Activated naive CD4-positive, alpha-beta T cell treated with anti-CD3 and anti-CD28 coated beads, Interleukin-2, amount 50 U/mL, for 16 hours (primary cell): ENCODE results near the gene CCNI.
A peak's percentile ranks its signal among the peaks of the same experiment; 100 is the strongest.
"Not testable (repeated sequence)": the region's sequence is repeated elsewhere in the genome, so short reads cannot be mapped to it uniquely, and the experiment has no call there.

Experiments used
- DNase-seq: peaks from one replicate; pipeline ENCODE4 v3.0.0-alpha.2; 2020

Gene CCNI

GRCh38 chr4:77079281-77079680 is 3.5 kb upstream of the CCNI start:
- DNase-seq: no peak

DNA sequence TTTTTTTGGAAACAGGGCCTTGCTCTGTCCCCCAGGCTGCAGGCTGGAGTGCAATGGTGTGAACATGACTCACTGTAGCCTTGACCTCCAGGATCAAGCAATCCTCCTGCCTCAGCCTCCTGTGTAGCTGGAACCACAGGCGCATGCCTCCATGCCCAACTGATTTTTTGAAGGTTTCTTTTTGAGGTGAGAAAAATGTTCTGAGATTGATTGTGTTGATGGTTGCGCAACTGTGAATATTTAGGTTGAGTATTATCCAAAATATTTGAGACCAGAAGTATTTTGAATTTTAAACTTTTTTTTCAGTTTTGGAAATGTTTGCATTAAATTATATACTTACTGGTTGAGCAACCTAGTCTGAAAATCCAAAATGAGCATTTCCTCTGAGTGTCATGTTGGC is 2.6 kb upstream of the CCNI start:
- no peak for DNase-seq

DNA sequence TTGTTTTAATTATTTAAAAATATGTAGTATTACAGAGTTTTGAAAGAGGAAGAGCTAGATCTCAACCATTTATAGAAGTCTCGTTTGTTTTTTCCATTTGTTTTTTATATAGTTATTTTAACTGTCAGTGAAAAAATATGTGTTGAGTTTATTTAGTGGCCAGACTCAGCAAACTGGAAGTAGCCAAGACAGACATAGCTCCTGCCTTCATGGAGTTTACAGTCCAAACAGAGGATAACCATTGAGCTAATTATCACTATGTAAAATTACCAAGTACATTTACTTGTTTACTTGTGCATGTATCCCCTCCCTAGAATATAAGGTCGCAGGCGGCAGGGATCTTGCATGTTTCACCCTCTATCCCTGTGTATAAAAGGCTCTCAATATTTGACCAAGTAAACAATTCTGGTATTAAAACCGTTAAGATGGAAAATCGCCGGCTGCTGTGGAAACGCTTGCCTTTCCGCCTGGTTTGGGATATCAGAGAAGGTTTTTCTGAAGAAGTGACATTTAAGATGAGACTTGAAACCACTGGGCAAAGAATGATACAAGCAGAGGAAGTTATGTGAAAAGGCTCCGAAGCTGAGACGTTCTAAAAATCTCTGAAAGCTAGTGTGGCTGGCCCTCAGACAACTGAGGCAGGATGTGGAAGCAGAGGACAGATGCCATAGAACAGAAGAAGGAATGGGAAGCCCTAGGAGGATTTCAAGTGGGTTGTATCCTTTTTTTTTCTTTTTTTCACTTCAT is 1.3 kb upstream of the CCNI start:
- DNase-seq: no peak

- peak; percentile 76 for DNase-seq
Measured at GRCh38 chr4:77074981-77075855, 571 bp downstream of the CCNI start.

DNA sequence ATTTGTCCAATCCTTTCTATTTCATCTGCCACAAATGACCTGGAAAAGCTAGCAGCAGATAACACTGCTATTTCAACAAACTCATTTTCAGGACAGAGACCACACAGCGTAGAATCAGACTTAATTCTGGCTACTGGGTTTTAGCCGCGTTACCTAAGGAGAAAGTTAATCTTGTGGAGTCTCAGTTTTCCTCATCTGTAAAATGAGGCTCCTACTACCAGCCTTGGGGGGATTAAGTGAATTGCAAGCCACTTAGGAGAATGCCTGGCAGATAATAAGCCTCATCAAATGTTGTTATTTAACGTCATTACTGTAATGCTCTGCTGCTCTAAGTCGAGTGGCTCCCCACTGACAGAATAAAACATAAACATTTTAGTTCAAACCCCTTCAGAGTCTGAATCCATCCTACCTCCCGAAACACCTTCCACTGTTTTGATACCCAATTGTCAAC is 1.4 kb downstream of the CCNI start:
- no peak for DNase-seq

DNA sequence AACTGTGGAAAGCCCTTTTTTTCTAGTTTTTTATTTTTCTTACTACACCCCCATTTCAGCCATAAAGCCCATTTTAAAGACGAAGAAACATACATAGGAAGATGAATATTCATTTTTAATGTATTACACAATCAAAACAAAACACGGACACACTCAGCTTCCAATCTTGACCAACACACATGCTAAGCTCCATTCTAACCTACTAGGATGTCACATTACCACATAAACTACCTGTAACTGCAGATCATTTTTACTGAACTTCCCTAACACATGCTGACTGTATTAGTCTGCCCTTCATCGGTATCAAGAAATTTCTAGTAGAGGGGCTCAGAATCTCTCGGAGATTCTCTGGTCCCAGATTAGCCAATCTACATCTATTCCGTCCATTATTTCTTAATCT is 1.8 kb downstream of the CCNI start:
- DNase-seq: no peak

GRCh38 chr4:77073106-77073809 is 2.5 kb downstream of the CCNI start:
- DNase-seq: no peak

DNA sequence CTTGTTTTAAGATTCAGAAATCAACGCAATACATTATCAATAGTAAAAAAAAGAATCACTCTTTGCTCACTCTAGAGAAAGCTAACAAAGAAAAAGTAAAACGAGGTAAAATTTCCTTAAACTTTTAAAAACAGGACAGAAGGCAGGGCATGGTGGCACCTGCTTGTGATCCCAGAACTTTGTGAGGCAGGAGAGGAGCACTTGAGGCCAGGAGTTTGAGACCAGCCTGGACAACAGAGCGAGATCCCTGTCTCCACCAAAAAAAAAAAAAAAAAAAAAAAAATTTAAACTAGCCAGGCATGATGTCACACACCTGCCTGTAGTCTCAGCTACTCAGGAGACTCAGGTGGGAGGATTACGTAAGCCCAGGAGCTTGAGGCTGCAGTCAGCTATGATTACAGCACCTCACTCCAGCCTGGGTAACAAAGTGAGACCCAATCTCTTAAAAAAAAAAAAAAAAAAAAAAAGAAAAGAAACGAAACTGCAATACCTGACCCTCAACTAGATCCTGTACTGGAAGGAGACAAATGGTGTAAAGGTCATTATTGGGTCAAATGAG is 3.5 kb downstream of the CCNI start:
- DNase-seq: peak; percentile 23

GRCh38 chr4:77069514-77069913 is 6.3 kb downstream of the CCNI start:
- DNase-seq: not testable (repeated sequence)

DNA sequence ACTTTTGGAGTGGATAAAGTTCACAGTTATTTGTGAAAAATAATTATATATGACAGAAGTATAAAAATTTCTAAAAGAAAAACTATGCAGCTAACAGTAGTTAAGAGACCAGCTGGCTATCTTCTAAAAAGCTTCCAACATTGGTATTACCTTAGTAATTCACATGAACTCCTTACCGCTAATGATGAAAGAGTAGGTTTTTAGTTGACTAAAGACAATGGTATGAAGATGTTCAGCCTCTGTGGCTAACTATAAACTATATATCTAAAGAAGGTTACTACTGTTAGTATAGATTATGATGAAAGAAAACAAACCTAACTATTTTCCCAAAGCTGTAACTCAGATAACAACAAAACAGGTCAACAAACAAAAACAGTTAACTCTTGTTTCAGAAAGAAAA is 10.4 kb downstream of the CCNI start:
- DNase-seq: no peak

- no peak for DNase-seq
Measured at GRCh38 chr4:77062856-77063255, 12.9 kb downstream of the CCNI start.

DNA sequence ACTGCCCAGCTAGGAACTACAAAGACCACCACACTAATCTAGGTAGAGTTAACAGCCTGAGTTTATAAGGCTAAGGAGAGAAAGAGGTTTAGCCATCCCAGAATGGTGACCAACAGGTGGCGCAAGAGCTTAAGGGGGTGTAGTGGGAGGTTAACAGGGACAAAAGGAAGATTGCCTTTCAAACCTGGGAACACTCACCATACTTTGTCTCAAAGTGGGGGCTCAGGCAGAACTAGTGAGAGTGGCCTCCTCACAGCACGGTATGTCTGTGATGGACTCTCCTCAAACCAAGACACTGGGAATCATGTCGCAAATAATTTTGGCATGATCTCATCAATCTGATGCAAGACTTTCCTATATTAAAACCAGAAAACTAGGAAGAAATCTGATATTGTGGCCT is 23.4 kb downstream of the CCNI start:
- DNase-seq: peak; percentile 64

DNA sequence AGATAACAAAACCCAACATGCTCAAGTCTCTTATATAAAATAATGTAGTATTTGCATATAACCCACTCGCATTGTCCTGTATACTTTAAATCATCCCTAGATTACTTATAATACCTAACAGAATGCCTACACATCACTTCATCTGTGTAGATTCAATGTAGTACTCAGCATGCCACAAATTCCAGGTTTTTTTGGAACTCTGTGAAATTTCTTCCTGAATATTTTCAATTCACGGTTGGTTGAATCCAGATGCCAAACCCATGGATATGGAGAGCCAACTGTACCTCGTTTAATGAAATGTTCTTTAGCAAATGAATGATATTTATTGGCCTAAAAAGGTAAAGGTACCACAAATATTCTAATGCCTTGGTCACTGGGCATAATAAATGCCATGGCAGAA is 24.8 kb downstream of the CCNI start:
- no peak for DNase-seq

GRCh38 chr4:77047037-77047436 is 28.8 kb downstream of the CCNI start:
- DNase-seq: no peak

DNA sequence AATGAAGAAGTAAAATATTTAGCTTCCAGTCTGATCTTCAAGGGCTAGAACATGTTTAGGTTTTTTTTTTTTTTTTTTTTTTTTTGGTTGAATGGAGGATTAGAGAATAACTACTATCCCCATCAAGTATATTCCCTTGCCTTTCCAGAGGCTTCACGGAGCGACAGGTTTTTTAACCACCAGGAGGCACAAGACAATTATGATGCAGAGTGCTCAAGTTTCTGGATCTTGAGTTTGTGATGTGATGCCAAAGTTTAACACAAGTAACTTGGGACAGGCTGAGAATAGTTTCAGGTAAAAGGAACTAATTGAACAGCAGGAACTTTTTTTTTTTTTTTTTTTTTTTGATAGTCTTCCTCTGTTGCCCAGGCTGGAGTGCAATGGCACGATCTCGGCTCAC is 30.3 kb downstream of the CCNI start:
- DNase-seq: no peak

- no peak for DNase-seq
Measured at GRCh38 chr4:77044461-77045150, 31.2 kb downstream of the CCNI start.

GRCh38 chr4:77043507-77044136 is 32.2 kb downstream of the CCNI start:
- DNase-seq: no peak

DNA sequence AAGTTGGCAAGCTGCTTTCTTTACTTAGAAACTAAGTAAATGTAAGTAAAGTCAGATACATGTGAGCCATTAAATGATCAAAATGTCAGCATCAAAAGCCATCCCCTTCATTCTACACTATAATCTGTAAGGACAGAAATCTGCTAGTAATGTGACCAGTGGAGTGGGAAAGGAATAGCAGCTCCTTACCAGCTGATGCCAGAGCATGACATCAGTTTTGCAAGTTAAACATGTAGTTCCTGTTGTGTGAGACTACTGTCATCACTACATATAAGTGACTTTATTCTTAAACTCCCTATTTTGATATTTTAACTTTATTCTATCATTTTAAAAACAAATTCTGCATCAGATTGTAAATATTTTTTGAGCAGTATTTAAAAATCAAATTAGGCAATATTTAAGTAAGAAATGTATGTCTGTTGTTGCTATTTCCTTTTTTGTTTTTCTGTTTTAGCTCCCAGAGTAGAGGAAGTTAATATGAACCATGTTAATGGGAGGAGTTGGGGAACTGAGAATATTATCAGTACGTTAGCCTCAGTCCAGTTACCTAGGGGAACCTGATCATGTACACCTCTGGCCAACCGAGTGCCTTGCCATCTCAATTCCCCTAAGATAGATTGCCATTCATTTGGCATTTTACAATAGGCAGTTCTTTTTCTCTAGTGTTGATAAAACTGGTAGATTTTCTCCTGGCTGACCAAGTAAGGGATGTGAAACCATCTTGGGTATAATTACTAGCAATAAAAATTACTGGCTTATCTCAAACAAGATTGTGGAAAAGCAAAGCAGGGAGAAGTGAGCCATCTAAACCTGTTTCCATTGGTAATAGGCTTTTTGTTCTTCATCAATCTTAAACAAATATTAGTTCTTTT is 34.7 kb downstream of the CCNI start:
- DNase-seq: no peak

GRCh38 chr4:77040270-77040669 is 35.5 kb downstream of the CCNI start:
- DNase-seq: no peak

DNA sequence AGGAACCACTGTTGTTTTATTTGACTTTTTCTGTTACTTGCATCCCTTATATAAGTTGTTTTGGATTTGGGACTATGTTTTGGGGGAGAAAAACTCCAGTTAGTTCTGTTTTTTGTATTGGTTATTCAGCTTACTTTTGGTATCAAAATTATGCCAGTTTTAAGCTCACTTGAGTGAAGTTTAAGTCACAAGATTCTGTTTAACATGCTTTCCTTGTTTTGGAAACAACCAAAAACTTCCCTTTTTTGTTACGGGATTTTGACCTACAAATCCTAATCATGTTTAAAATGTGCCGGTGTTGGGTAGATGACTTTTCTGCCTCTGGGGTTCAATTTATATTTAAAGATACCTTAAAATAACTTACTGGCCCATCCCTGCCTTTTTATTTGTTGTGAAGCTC is 36.0 kb downstream of the CCNI start:
- no peak for DNase-seq

DNA sequence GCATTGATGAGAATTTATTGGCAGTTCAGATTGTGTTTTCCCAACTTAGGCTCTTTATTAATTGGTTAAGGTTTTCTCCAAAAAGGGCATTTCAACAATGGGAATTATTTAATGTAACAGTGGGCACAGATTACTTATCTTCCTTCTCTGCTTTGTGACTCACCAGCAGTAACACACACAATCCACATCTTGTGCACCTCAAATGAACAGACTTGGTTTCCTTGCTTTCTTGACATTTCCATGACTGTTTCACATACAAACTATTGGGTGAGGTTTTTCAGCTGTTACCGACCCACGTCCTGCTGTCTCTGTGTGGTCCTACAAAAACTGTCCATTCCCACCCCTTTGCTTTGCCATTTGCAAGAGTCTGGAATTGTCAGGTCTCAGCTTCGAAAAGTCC is 38.1 kb downstream of the CCNI start:
- no peak for DNase-seq
